HCT116 (cell line): ENCODE measurements around the gene NR6A1. TPM values are rescaled to one million over a fixed set of nuclear protein-coding genes. Genes with fewer than 3 reads are reported as not detected.

Experiments
- ATAC-seq: fragments of 200-7000 bp; cut with Tn5 transposase; 2 replicates; pipeline ENCODE4 v1.9.1; 2020; ENCODE audit warnings: mild to moderate bottlenecking, moderate library complexity
- BruUV-seq: library from RNA; stranded (reverse); fragments of 400-500 nt; replicated peaks from 2 replicates; lab custom pipeline; 2021; lab: Mats Ljungman, UMichigan
- CTCF ChIA-PET: fragments of 300-600 bp; sonication (Branson Sonifier 250); formaldehyde crosslinking; loops from one replicate; lab custom pipeline; 2021; ENCODE audit warnings: antibody characterized with exemption; lab: Charles Lee
- POLR2A ChIA-PET: fragments of 300-600, 350-600 bp; sonication (Branson Sonifier 250); formaldehyde crosslinking; loops from one replicate; lab custom pipeline; 2021; ENCODE audit warnings: antibody characterized with exemption; lab: Charles Lee
- RAD21 ChIA-PET, 2 experiments: fragments of 300-600 bp; sonication (Branson Sonifier 250); formaldehyde crosslinking; loops; one replicate each; lab custom pipeline; 2023; ENCODE audit warnings: low total read pairs in 2 of 2; ENCODE audit not compliant: uncharacterized antibody in 2 of 2, unreplicated experiment in 2 of 2, low non-redundant PET in 1 of 2; lab: Charles Lee
- DNase-seq: peaks from one replicate; pipeline ENCODE4 v3.0.0-alpha.2; 2010; ENCODE audit warnings: low read depth, low spot score
- H2AFZ ChIP-seq: fragments of 200-600 bp; shearing (Covaris generic), sonication (generic); 2 replicates; pipeline ENCODE4 v1.6.1; 2017; ENCODE audit warnings: low read depth, mixed run types, mixed read lengths, antibody characterized with exemption, low read length; ENCODE audit not compliant: poor library complexity, severe bottlenecking
- H3K27ac ChIP-seq: 2 replicates; pipeline ENCODE4 v1.5.1; 2012; ENCODE audit warnings: low read depth, low read length
- H3K27me3 ChIP-seq: fragments of 200-600 bp; sonication (generic); 2 replicates; pipeline ENCODE4 v1.6.1; 2016; ENCODE audit warnings: mixed run types, low read length, mixed read lengths; ENCODE audit not compliant: insufficient read depth
- H3K36me3 ChIP-seq, 2 experiments: fragments of 200-500 bp in 1 of 2; fragments of 200-600 bp in 1 of 2; sonication (Bioruptor generic) in 1 of 2; sonication (generic) in 1 of 2; 2 replicates each; pipeline versions ENCODE4 v1.5.1 to v1.6.1; 2014 to 2016; ENCODE audit warnings: low read length in 2 of 2, inconsistent platforms in 1 of 2, mixed read lengths in 1 of 2, mixed run types in 1 of 2; ENCODE audit not compliant: insufficient read depth in 2 of 2, control insufficient read depth in 1 of 2
- H3K4me1 ChIP-seq, 2 experiments: fragments of 200-600 bp in 1 of 2; sonication (generic) in 1 of 2; 2 replicates each; pipeline versions ENCODE4 v1.5.1 to v1.6.1; 2012 to 2017; ENCODE audit warnings: low read length in 2 of 2, inconsistent platforms in 1 of 2, mild to moderate bottlenecking in 1 of 2, mixed read lengths in 1 of 2, mixed run types in 1 of 2, moderate library complexity in 1 of 2; ENCODE audit not compliant: insufficient read depth in 2 of 2, control insufficient read depth in 1 of 2
- H3K4me2 ChIP-seq: fragments of 200-600 bp; sonication (generic); 2 replicates; pipeline ENCODE4 v1.6.1; 2017; ENCODE audit warnings: mixed run types, low read length, mixed read lengths
- H3K4me3 ChIP-seq, 2 experiments: fragments of 200-600 bp in 1 of 2; sonication (generic) in 1 of 2; replicated peaks in 1 of 2; 2 replicates each; pipeline ENCODE4 v1.5.1; 2011 to 2016; ENCODE audit warnings: low read length in 2 of 2, control low read depth in 1 of 2, low read depth in 1 of 2, mild to moderate bottlenecking in 1 of 2, mixed read lengths in 1 of 2, mixed run types in 1 of 2
- H3K79me2 ChIP-seq: fragments of 200-600 bp; sonication (generic); 2 replicates; pipeline ENCODE4 v1.6.1; 2017; ENCODE audit warnings: mild to moderate bottlenecking, mixed run types, low read length, moderate library complexity, mixed read lengths; ENCODE audit not compliant: insufficient read depth
- H3K9ac ChIP-seq: fragments of 200-600 bp; sonication (generic); 2 replicates; pipeline ENCODE4 v1.6.1; 2016; ENCODE audit warnings: low read length, mixed read lengths
- H3K9me2 ChIP-seq: fragments of 200-600 bp; sonication (generic), shearing (Covaris generic); 2 replicates; pipeline ENCODE4 v1.6.1; 2017; ENCODE audit warnings: mixed run types, mild to moderate bottlenecking, moderate library complexity; ENCODE audit not compliant: insufficient read depth
- H3K9me3 ChIP-seq, 2 experiments: fragments of 200-500 bp in 1 of 2; fragments of 200-600 bp in 1 of 2; sonication (Bioruptor generic) in 1 of 2; sonication (generic) in 1 of 2; 2 replicates each; pipeline ENCODE4 v1.6.1; 2014 to 2017; ENCODE audit warnings: low read length in 2 of 2, mixed read lengths in 2 of 2, inconsistent platforms in 1 of 2, low read depth in 1 of 2, mild to moderate bottlenecking in 1 of 2, mixed run types in 1 of 2, moderate library complexity in 1 of 2; ENCODE audit not compliant: control insufficient read depth in 1 of 2, insufficient read depth in 1 of 2
- H4K20me1 ChIP-seq: fragments of 200-600 bp; sonication (generic), shearing (Covaris generic); 2 replicates; pipeline ENCODE4 v1.6.1; 2017; ENCODE audit warnings: mixed run types, mild to moderate bottlenecking, moderate library complexity; ENCODE audit not compliant: insufficient read depth
- CBX3 ChIP-seq: IDR thresholded peaks from 2 replicates; pipeline ENCODE4 v1.6.1; 2012; ENCODE audit warnings: low read depth
- CEBPB ChIP-seq: IDR thresholded peaks from 2 replicates; pipeline ENCODE4 v1.6.1; 2012; ENCODE audit warnings: low read depth
- EGR1 ChIP-seq: IDR thresholded peaks from 2 replicates; pipeline ENCODE4 v1.6.1; 2012; ENCODE audit warnings: low read depth
- ELF1 ChIP-seq: IDR thresholded peaks from 2 replicates; pipeline ENCODE4 v1.6.1; 2012; ENCODE audit warnings: low read depth, borderline replicate concordance
- EZH2phosphoT487 ChIP-seq: fragments of 200-600 bp; IDR thresholded peaks from 2 replicates; pipeline ENCODE4 v1.6.1; 2018; ENCODE audit warnings: antibody characterized with exemption, borderline replicate concordance
- FOSL1 ChIP-seq: IDR thresholded peaks from 2 replicates; pipeline ENCODE4 v1.6.1; 2012; ENCODE audit warnings: low read depth
- JUND ChIP-seq: IDR thresholded peaks from 2 replicates; pipeline ENCODE4 v1.6.1; 2012
- MAX ChIP-seq: IDR thresholded peaks from 2 replicates; pipeline ENCODE4 v1.6.1; 2012
- POLR2A ChIP-seq: IDR thresholded peaks from 2 replicates; pipeline ENCODE4 v1.7.0; 2011; ENCODE audit warnings: borderline replicate concordance; ENCODE audit not compliant: insufficient read depth, insufficient read length; ENCODE audit errors: extremely low read depth
- POLR2AphosphoS5 ChIP-seq: IDR thresholded peaks from 2 replicates; pipeline ENCODE4 v1.6.1; 2011; ENCODE audit warnings: mild to moderate bottlenecking, low read depth, low read length, moderate library complexity
- RAD21 ChIP-seq: IDR thresholded peaks from 2 replicates; pipeline ENCODE4 v1.6.1; 2012; ENCODE audit warnings: low read depth, mild to moderate bottlenecking
- SIN3A ChIP-seq: IDR thresholded peaks from 2 replicates; pipeline ENCODE4 v1.6.1; 2012; ENCODE audit warnings: low read depth
- SP1 ChIP-seq: IDR thresholded peaks from 2 replicates; pipeline ENCODE4 v1.6.1; 2012; ENCODE audit warnings: low read depth
- SRF ChIP-seq: IDR thresholded peaks from 2 replicates; pipeline ENCODE4 v1.6.1; 2012; ENCODE audit warnings: low read depth
- TCF7L2 ChIP-seq: IDR thresholded peaks from 2 replicates; pipeline ENCODE4 v1.7.0; 2011; ENCODE audit warnings: borderline replicate concordance, inconsistent platforms; ENCODE audit not compliant: insufficient read depth, insufficient read length; ENCODE audit errors: extremely low read depth
- YY1 ChIP-seq: IDR thresholded peaks from 2 replicates; pipeline ENCODE4 v1.6.1; 2011; ENCODE audit warnings: low read length, low read depth, moderate library complexity, mild to moderate bottlenecking; ENCODE audit not compliant: insufficient replicate concordance; ENCODE audit errors: extremely low read depth
- ZFX ChIP-seq: fragments of 450-650 bp; IDR thresholded peaks from 2 replicates; pipeline ENCODE4 v1.6.1; 2017
- ZNF274 ChIP-seq: fragments of 200-500 bp; sonication (Bioruptor generic); IDR thresholded peaks from 2 replicates; pipeline ENCODE4 v1.6.1; 2014; ENCODE audit warnings: mild to moderate bottlenecking, low read depth, low read length, inconsistent platforms
- intact Hi-C: fragments of 100-400 bp; cut with micrococcal nuclease; formaldehyde crosslinking; loops from 2 replicates; pipeline ENCODE4 v1.10.0; 2022
- total RNA-seq: library from RNA; stranded (reverse); gene quantifications from one replicate; pipeline ENCODE4 v1.2.1, GENCODE V29; 2021; ENCODE audit not compliant: unreplicated experiment
- TF ChIP-seq, protein P1 (sequence below): IDR thresholded peaks from 2 replicates; pipeline ENCODE4 v1.6.1; 2012

The NR6A1 gene
- total RNA-seq, 1 experiment from 2014 or later = 9.9 TPM

DNA sequence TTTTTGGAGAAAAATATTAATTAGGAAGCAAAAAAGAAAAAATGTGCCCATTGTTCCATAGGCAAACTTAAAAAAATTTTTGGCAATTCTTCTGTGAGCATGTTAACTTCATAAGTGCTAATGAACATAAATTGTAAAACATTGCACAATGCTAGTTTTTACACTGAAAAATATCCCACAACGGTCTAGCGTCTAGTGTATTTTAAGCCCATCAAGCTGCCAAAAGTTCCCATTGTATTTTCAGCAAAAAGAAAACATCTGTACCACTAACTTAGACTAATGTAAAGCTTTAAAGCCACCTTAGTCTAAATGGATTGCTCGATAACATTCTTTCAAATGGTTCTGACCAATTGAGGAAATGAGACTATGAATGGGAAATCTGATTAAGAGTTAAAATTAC, 2.8 kb downstream of the NR6A1 start:
- peaks cover 45% of the 10 kb centered on the region for H4K20me1 ChIP-seq
- H3K4me2 ChIP-seq = peak overlapping the region; percentile 82
- no peak for ATAC-seq
- H3K9me3 ChIP-seq = no peaks in the 10 kb centered on the region
- intact Hi-C loops = loop anchor here (5.0 to 10.0 kb wide), 2 partner anchors 216 to 354 kb away; partner anchors contain the start of gene PSMB7
- no peak overlapping the region for H3K9ac ChIP-seq
- peaks cover 25 to 37% of the 10 kb centered on the region in 2 experiments for H3K4me1 ChIP-seq
- H2AFZ ChIP-seq = no peak overlapping the region
- peaks cover 68% of the 10 kb centered on the region for H3K79me2 ChIP-seq
- RAD21 ChIA-PET = no interaction called here
- CTCF ChIA-PET = interaction anchor here (1.2 to 12.0 kb wide), 3 partner anchors 72 to 193 kb away, joined by 3 to 601 read pairs (median 29); partner anchors contain the start of gene WDR38
- POLR2A ChIA-PET = no interaction called here
- H3K4me3 ChIP-seq = peak overlapping the region in 1 of 2 experiments; percentile 71; a peak in 1 of 4 replicates
- BruUV-seq = no TSS peak
- H3K36me3 ChIP-seq = no peaks in the 10 kb centered on the region
- DNase-seq = no peak
- H3K27me3 ChIP-seq = no peaks in the 10 kb centered on the region
- TF ChIP-seq POLR2AphosphoS5 (no peak), JUND (no peak), ZNF274 (no peak), FOSL1 (no peak), CBX3 (no peak), MAX (no peak), CEBPB (no peak), POLR2A (no peak), RAD21 (no peak), EGR1 (no peak), SRF (no peak), SIN3A (no peak)
- TF ChIP-seq, all 23 proteins: peak for 0
- Histone ChIP-seq H3K27ac (no peak overlapping the region), H3K9me2 (no peaks in the 10 kb centered on the region)

DNA sequence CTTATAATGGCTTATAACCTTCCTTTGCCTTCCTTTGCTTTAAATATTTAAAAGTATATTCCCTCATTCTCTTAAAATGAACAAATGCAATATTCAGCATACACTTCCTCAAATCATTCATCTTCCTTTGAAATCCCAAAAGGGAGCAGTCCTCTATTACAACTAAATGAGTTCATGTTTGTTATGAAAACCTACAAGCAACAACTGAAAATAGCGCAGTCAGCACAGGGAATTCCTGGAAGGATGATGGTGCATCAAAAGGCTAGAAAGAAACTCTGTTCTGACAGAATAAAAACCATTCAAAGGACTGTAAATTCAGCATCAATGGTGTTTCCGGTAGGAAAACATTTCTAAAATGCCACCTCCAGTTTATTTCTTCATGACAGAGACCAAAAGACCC, 3.3 kb downstream of the NR6A1 start:
- Histone ChIP-seq H3K9ac (no peak overlapping the region), H2AFZ (no peak overlapping the region), H3K4me2 (peak overlapping the region; percentile 82; the same call in 1 of the 2 replicates), H4K20me1 (peaks cover 45% of the 10 kb centered on the region), H3K9me2 (no peaks in the 10 kb centered on the region), H3K9me3 (no peaks in the 10 kb centered on the region), H3K36me3 (no peaks in the 10 kb centered on the region), H3K27ac (no peak overlapping the region), H3K79me2 (peaks cover 73% of the 10 kb centered on the region), H3K4me3 (no peak overlapping the region), H3K4me1 (peaks cover 25 to 37% of the 10 kb centered on the region in 2 experiments), H3K27me3 (no peaks in the 10 kb centered on the region)
- no peak for TF ChIP-seq EZH2phosphoT487
- no peak for TF ChIP-seq JUND
- TF ChIP-seq EGR1 = no peak
- TF ChIP-seq SP1 = no peak
- TF ChIP-seq, protein P1, sequence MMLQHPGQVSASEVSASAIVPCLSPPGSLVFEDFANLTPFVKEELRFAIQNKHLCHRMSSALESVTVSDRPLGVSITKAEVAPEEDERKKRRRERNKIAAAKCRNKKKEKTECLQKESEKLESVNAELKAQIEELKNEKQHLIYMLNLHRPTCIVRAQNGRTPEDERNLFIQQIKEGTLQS = no peak
- no peak for TF ChIP-seq MAX
- TF ChIP-seq ZFX = no peak
- no peak for TF ChIP-seq YY1
- no peak for TF ChIP-seq ELF1
- TF ChIP-seq FOSL1 = no peak
- no peak for TF ChIP-seq TCF7L2
- no peak for TF ChIP-seq SIN3A
- ChIA-PET RAD21 (no interaction called here), CTCF (interaction anchor here (1.1 to 2.1 kb wide), 2 partner anchors 10 to 32 kb away, joined by 3 to 6 read pairs; no protein-coding TSS in a partner anchor), POLR2A (no interaction called here)
- ATAC-seq (no peak), DNase-seq (no peak)
- intact Hi-C loops = loop anchor here (5.0 to 10.0 kb wide), 2 partner anchors 216 to 353 kb away; partner anchors contain the start of gene PSMB7
- BruUV-seq = no TSS peak
